Measurements from ENCODE around the gene LRFN4.
A peak's percentile ranks its signal among the peaks of the same experiment; 100 is the strongest.

LRFN4 gene

DNA sequence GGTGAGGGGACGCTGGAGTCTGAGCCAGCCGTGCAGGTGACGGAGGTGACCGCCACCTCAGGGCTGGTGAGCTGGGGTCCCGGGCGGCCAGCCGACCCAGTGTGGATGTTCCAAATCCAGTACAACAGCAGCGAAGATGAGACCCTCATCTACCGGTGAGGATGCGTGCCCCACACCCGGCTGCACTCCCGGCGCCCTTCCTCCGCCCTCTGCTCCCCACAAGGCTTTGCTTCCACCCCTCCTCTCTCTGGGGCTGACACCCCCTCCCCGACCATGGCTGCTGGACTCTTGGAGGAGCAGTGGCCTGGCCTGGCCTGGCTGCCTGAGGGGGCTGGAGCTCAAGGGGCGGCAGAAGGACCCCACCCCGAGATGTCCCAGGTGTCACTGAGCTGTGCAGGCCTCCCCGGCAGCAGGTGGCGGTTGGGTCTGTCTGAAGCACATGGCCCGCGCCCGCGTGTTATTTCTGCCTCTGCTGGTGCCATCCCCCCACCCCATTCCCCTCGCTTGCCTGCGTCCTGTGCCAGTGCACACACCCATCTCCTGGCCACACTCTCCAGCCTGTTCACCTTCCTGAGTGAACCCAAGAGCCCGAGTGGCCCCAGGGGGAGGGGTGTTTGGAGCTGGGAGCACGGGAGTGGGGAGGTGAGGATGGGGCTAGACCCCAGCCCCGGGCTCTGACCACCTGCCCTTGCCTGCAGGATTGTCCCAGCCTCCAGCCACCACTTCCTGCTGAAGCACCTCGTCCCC lies 2.2 kb downstream of the LRFN4 start:
- DNase-seq, result no peak

- no peak for DNase-seq
Observed at GRCh38 chr11:66859686-66860448, 3.0 kb downstream of the LRFN4 start.

DNA sequence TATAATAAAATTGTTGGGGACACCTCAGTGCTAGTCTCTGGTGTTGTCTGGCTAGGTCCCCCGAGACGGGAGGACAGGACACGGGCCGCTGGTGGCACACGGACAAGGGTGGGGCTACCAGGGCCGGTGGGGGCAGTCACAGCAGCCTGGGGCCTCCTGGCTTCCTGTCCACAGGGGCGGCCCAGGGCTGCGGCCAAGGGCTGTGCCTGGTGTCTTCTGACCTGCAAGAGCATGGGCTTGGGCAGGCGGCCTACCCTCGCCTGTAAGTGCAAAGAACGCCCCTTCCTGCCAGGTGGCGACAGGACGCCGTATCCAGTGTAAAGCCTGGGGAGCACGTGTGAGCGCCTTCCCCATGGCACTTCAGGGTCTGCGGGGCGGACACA lies 3.6 kb downstream of the LRFN4 start:
- no peak for DNase-seq

DNA sequence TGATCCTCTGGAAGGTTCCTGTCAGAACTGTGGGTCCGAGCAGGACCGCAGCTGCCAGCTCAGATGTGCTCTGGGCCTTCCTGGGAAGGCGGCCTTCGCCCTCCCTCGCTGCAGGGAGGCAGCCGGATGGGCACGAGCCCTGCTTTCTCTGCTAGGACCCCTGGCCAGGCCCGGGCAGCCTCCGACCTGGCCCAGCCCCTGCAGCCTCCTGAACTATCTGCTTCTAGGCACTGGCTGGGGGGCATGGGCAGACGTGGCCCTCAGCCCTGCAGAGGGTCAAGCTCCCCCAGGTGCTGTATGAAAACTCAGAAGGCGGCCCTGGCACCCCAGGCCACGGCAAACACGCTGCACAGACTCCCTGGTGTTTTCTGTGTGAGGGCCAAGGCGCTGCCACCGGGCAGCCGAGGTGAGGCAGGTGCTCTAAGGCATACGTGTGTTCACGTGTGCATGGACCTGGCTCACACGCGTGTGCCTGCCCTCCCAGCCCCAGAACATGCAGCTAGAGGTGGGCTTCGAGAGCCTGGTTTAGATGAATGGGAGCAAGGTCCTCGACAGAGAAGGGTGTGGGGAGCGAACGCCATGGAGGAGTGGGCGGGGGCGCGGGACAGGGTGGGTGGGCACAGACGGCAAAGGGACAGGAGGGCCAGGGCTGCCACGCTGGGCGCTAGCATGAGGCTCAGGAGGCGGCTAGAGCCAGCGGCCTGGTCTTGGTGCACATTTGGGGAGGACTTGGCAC lies 4.3 kb downstream of the LRFN4 start:
- no peak for DNase-seq

- no peak for DNase-seq
Observed at GRCh38 chr11:66861774-66862558, 5.1 kb downstream of the LRFN4 start.

DNA sequence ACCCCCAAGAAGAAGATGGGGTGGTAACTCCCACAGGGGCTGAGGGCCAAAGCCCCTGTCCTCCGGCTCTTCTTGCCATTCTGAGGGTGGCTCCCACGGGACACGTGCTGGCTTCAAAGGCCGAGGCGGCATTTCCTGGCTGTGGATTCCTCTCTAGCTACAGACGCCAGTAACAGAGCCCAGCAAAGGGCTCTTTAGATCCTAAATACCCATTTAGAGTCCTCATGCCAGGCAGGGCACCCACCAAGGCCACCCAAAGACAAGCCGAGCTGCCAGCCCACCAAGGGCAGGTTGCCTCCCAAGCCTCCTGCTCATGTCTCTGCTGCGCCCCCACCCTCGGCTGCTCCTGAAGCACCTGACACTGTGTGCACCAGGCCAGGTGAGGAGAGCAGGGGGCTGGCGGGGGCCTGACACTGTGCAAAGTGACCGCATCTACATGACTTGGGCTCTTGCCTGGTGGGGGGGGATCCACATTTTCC lies 5.7 kb downstream of the LRFN4 start:
- DNase-seq, result no peak

DNA sequence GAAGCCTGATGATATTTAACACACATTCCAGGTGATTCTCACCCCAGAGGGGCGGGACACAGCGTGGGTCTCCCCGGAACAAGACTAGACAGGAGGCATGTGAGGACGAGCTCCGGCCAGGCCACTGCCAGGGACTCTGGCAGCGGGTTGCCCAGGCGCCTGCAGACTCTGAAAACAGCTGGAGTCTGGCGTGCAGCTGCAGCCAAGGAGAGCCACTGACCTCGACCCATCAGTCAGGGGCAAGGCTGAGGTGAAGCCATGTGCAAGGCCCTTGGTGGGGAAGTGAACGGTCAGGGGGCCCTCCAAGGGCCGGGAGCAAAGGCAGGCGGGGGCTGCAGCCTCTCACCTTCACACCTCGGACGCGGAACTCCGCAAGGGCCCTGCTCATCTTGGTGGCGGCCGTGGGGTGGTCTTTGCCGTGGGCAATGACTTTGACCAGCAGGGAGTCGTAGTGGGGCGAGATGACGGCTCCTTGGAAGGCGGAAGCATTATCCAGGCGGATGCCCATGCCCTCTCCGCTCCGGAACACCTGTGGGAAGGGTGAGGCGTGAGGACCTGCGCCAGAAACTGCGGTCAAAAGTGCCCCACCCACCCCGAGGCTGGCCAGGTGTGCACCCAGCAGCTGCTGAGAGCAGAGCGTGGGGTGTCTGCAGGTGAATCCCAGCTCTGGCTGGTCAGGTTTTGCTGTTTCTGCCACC lies 6.7 kb downstream of the LRFN4 start:
- DNase-seq, result no peak

DNA sequence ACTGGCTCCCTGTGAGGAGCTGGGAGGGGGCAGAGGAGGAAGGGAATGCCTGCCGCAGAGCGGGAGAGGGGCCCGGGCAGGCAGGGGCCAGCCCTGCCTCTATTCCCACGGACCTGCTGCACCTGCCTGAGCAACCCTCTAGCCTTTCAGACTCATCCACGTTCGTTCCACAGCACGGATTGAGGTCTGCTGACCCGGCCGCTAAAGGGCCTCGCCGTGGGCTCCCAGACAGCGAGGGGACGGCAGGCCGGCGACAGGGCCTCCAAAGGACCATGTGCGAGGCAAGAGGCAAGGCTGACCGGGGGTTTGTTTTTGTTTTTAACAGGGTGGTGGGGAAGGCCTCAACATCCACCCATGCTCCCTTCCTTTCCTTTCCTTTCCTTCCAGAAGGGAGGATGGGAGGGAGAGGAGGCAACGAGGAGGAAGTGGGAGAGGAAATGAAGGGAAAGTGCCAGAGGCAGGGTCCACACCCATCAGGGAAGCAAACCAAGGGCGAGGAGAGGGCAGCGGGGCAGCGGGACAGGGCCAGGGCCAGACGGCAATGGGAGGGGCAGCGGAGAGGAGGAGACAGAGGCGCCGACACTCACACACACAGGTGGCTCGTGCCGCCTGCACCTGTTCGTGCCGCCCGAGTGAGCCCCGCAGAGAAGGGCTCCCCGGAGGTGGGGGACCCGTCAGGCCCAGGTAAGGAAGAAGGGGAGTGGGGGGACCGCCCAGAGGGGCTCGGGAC lies 7.5 kb downstream of the LRFN4 start:
- no peak for DNase-seq

DNA sequence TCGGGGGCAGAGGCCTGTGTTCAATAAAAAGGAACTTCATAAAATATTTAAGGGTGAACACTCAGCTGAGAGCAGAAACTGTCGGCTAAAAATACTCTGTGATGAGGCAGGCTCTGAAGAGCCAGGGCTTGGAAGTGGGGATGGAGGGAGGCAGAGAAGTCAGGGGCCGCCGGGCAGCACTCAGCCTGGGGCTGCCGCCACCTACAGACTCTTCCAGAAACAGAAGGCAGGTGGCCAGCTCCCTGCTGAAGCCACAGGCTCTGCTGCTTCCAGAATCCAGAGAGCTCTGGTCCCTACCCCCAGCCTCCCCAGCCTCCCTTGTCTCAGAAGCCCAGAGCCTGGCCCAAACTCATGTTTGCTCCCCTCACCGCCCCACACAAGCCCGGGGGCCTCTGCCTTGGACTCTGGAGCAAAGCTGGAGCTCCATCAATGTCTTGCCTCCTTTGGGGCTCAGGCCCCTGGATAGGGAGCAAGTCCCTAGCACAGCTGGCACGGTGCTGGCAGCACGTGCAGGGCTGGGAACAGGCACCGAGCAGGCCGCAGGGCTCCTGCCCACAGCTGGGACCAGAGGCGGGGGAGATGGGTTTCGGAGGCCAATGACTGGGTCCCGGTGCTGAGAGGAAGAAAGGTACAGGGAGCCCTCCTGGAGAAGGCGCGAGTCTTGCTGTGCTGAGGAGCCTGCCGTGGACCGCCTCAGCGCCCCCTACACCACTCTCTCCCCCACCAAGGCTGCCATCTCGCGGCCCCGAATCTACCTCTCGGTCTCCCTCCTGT lies 8.2 kb downstream of the LRFN4 start:
- no peak for DNase-seq

DNA sequence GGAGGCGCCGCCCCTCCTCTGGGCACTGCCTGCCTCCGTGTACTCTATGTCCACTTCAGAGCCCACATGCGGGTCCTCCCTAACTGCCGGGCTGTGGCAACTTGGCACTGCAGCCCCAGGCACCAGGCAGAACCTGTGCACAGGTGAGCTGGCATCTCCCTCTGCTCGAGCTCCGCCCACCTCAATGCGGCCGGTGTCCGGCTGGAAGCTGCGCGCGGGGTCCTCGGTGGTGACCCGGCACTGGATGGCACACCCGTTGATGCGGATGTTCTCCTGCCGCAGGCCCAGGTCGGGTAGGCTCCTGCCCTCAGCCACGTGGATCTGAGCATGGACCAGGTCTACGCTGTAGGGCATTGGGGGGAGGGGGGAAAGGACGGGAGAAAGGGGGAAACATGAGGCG lies 9.1 kb downstream of the LRFN4 start:
- DNase-seq, result no peak

DNA sequence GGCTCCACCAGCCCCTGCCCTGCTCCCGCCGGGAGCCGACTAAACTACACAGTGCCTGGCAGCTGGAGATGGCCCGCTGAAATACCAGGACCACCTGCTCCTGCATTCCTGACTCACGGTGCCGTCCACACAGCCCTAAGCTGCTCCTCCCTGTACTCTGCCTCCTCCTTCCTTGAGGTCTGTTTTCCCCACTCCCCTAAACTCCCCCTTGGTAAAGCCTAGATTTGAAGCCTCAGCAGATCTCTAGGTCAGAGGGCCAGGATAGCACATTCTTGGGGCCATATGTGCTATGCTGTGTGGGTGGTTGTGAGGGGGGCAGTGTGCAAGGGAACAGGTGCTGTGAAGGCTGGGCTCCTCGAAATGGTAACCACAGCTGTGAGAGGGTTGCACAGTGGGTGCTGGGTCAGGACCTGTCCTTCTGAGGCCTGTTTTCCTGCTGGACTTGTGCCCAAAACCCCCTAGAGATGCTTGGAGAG lies 9.7 kb downstream of the LRFN4 start:
- DNase-seq, result peak; percentile 67

- DNase-seq, result no peak
Observed at GRCh38 chr11:66867425-66868040, 10.7 kb downstream of the LRFN4 start.

- DNase-seq, result no peak
Observed at GRCh38 chr11:66868082-66868725, 11.3 kb downstream of the LRFN4 start.

- no peak for DNase-seq
Observed at GRCh38 chr11:66868726-66869566, 12.1 kb downstream of the LRFN4 start.

- no peak for DNase-seq
Observed at GRCh38 chr11:66869567-66869870, 12.7 kb downstream of the LRFN4 start.

DNA sequence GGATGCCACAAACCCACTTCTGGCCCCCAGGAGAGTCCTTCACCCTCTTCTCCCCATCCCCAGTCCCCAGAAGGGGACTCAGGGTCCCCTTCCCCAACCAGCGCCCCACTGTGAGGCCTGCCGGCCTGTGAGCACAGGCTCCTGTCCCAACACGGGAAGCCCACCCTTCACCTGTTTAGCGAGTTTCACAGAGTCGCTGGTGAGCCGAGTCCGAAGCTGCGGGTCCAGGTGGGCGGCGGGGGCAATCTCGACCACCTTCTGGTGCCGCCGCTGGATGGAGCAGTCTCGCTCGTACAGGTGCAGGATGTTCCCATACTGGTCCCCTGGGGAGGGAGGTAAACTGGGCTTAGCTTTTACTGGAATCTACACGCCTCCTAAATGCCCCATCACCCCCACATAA lies 13.3 kb downstream of the LRFN4 start:
- DNase-seq, result no peak

DNA sequence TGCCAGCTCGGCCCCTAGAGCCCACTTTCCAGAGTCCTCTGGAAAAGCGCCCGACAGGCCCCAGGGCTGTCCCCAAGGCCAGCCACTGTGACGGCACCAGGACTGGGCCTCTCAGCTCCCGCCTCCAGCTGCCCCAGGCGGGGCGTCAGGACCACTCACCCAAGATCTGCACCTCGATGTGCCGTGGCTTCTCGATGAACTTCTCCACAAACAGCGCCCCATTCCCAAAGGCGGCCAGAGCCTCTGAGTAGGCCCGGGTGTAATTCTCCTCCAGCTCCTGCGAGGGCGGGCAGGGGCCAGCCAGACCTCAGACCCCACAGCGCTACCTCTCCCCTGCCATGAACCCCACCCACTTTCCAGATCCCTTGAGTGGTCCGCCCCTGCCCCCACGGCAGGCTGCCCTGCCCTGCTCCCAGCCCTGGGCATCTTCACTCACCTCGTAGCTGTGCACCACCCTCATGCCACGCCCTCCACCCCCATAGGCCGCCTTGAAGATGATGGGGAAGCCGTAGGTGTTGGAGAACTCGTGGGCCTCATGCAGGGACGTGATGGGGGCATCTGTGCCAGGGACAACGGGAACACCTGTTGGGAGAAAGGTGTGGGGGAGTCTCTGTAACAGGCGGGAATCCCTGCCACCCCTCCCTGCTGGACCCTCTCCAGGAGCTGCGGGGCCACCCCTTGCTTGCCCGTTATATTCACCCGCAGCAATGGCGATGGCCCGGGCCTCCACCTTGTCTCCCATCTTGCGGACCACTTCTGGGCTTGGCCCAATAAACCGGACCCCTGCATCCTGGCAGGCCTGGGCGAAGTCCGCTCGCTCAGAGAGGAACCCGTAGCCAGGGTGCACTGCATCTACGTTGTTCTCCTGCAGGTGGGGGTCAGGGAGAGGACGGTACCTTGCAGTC lies 14.0 kb downstream of the LRFN4 start:
- DNase-seq, result no peak

DNA sequence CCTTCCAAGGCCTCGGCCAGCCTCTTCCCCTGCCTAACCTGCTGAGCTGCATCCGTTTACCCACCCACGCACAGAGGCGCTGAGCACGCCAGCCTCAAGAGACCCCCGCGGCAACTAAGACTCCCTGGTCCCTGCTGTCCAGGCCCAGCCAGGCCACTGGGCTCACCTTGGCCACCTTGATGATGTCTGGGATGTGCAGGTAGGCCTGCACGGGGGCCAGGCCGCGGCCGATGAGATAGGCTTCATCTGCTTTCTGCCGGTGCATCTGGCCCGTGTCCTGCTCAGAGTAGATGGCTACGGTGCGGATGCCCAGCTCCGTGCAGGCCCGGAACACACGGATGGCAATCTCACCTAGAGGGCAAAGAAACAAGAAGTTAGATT lies 14.6 kb downstream of the LRFN4 start:
- no peak for DNase-seq
